NCI-H1417 (cell line): Measurements from ENCODE around the gene GJC2.
"Not testable (repeated sequence)": the region's sequence is repeated elsewhere in the genome, so short reads cannot be mapped to it uniquely, and the experiment has no call there.

Experiments
- DNase-seq, 3 experiments: peaks; one replicate each; lab custom pipeline; 2025; lab: John Stamatoyannopoulos, UW

GJC2 gene

GRCh38 chr1:228173528-228174481 is 24.1 kb downstream of the GJC2 start:
- peak in 2 of 3 experiments; percentile 68 to 85 for DNase-seq

GRCh38 chr1:228174482-228175315 is 25.0 kb downstream of the GJC2 start:
- peak in 2 of 3 experiments; percentile 22 to 53 for DNase-seq

DNA sequence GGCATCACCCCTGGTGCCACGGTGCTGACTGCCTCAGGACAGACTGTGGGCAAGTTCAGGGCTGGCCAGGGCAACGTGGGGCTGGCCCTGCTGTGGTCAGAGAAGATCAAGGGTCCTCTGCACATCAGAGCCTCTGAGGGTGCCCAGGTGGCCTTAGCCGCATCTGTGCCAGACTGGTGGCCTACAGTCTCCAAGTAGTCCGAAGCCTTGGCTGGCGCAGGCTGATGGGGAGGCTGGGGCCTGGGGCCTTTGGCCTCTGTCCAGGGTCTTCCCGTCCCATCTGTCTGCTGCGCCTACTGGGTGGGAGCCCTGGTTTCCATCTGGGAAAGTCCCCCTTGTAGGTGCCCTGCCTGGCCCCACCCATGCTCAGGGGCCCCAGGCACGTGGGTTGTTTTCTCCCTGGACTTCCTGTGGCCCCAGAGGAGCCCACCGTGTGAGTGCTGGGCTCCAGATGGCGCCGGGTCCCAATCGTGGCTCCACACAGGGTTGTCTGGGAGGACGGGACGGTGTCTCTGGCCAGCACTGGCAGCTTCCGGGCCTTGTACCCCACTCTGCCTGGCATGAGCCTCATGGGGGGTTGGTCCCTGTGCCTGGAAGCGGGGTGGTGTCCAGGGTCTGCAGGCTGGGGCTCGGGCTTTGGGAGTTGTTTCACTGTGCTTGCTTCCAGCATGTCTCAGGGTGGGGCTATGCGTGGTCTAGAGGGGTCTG is 25.7 kb downstream of the GJC2 start:
- DNase-seq = no peak

- no peak for DNase-seq
These were observed 26.3 kb downstream of the GJC2 start for GRCh38 chr1:228176024-228176395.

DNA sequence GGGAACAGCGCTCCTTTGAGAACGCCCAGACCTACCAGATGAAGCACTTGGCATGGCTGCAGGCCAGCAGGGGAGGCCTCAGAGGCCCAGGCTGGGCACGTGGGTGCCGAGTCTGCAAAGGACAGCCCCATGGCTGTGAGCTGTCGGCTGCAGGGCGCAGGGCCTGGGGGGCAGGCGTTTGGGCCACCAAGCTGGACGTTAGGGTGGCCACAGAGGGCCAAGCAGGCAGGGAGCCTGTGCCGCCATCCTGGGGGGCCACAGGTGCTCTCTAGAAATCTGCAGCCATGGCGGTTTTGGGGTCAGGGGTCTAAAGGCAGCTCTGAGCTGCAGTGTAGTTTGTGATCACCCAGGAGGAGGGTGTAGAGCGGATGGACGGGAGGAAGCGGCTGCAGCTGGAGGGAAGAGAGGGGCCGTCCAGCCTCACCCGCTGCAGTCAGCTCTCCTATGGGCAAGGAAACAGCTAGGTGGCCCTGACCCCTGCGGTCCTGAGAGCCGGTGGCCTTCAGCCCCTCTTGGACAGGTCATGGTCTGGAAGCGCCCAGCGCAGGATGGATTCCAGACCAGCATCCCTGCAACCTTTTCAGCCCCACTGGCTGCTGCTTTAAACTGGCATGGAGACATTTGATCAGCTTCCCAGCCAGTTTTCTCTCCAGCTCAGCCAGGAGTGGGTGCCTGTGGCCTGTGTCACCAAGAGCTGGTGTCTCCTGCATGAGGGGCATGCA is 26.9 kb downstream of the GJC2 start:
- DNase-seq = no peak

GRCh38 chr1:228177183-228177475 is 27.4 kb downstream of the GJC2 start:
- no peak for DNase-seq

GRCh38 chr1:228177721-228178710 is 28.3 kb downstream of the GJC2 start:
- no peak for DNase-seq

DNA sequence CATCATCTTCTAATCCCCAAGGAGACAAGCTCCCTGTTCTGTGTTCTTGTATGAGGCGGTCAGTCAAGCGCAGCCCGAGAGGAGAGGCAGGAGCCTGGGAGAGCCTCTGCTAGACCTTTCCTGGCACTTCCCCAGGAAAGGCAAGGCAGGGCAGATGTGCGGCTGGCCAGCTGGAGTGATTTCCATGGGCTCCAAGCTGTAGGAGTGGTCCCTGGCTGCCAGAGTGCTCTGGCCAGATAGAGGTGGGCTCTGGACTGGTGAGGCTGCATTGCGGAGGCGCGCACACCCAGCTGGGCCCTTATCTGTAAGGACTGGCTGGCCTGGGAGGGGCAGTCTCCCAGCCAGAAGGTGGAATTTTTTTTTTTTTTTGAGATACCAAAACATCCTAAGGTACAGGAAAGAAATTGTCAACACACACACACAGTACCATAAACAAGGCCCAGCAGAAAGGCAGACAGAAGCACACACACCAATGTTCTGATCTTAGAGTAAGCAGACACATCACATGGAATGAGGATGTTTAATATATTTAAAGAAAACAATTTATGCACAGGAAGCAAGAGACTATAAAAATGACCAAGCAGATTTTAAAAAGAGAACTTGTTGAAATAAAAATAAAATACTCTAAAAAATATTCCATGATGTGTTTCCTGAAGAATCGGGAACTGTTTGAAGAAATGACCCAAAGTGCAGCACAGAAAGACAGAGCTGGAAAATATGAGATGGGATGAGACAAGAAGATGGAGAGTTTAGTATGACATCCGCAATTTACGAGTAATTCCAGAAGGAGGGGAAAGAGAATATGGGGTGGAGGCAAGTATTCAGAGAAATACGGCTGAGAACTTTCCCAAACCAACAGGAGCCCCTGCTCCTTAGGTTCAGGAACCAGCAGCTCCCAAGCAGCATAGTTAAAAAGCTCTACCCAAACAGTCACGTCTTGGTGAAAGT is 29.3 kb downstream of the GJC2 start:
- no peak for DNase-seq

GRCh38 chr1:228180271-228180958 is 30.7 kb downstream of the GJC2 start:
- no peak for DNase-seq

DNA sequence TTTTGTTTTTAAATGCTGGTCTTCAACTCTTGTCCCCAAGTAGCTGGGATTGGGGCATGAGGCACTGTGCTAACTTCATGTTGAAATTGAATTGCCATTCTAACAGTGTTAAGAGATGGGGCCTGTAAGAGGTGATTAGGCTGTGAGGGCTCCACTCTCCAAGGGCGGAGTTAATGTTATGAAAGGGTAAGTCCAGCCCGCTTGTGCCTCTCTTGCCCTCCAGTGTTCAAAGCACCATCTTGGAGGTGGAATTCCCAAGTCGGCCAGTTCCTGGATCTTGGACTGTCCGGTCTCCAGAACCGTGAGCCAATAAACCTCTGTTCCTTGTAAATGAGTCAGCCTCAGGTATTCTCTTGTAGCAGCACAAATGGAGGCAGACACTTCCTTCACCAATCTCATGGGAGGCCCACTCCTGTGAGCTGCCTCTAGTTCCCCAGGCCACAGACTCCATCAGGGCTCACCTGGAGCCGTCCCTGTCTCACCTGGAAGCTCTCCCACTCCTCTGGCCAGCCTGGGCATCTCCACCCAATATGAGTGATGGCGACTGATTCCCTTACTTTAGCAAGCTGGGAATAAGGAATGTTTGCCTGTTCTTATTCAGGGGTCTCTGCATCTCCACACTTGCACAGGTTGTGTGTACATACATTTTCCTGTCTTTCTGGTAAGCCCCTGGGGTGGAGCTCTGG is 31.4 kb downstream of the GJC2 start:
- no peak for DNase-seq

GRCh38 chr1:228181645-228182034 is 31.9 kb downstream of the GJC2 start:
- DNase-seq = no peak

DNA sequence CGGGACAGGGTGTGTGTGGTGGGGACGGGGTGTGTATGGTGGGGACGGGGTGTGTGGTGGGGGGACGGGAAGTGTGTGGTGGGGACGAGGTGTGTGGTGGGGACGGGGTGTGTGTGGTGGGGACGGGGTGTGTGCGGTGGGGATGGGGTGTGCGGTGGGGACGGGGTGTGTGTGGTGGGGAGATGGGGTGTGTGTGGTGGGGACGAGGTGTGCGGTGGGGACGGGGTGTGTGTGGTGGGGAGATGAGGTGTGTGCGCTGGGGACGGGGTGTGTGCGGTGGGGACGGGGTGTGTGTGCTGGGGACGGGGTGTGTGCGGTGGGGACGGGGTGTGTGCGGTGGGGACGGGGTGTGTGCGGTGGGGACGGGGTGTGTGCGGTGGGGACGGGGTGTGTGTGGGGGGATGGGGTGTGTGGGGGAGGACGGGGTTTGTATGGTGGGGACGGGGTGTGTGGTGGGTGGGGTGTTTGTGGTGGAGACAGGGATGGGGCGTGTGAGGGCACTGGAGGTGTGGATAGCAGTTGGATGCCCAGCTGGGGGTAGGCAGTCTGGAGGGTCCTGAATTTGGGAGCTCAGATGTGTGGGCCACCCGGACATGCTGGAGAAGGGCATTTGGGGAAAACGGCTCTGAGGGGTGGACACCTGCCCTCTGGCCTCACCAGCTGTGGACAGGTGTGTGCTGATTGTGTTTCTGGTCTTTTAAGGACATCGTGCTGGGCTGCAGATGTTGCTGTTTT is 32.7 kb downstream of the GJC2 start:
- no peak for DNase-seq

- no peak for DNase-seq
These were observed 34.4 kb downstream of the GJC2 start for GRCh38 chr1:228184152-228184551.

GRCh38 chr1:228185641-228185965 is 35.9 kb downstream of the GJC2 start:
- DNase-seq = no peak

GRCh38 chr1:228188249-228188648 is 38.5 kb downstream of the GJC2 start:
- DNase-seq = not testable (repeated sequence)

GRCh38 chr1:228190182-228190581 is 40.5 kb downstream of the GJC2 start:
- DNase-seq = no peak

GRCh38 chr1:228190778-228191177 is 41.0 kb downstream of the GJC2 start:
- DNase-seq = no peak

- peak in 1 of 3 experiments; percentile 14 for DNase-seq
These were observed 44.7 kb downstream of the GJC2 start for GRCh38 chr1:228194436-228194835.
